ENCODE data around the gene GALM. TPM values are rescaled to one million over a fixed set of nuclear protein-coding genes. Genes with fewer than 3 reads are reported as not detected.
A peak's percentile ranks its signal among the peaks of the same experiment; 100 is the strongest.

Gene GALM
- total RNA-seq, 6 experiments from 2014 or later = 26.2 to 47.9 (median 36.7) TPM

DNA sequence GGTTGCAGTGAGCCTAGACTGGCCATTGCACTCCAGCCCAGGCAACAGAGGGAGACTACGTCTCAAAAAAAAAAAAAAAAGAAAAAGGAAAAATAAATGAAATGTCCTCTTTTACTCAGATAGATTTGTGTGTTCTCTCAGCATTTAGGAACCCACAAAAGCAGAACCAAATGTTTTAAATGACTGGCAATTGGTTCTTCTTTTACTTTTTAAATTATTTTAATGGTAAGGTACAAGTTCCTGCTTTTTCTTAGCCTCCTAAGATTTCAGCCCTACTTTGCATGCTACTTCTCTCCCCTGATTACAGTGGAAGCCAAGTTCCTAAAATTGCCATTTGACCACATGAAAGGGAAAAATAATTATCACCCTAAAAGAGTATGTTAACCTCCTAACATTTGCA lies 61.7 kb downstream of the GALM start:
- Histone ChIP-seq H3K4me3 (no peak overlapping the region), H3K4me1 (peaks cover 0 to 37% (median 7%) of the 10 kb centered on the region in 4 donors), H3K36me3 (peaks cover 0 to 15% (median 7%) of the 10 kb centered on the region in 4 donors), H3K9me3 (no peaks in the 10 kb centered on the region), H3K27ac (no peak overlapping the region), H3K27me3 (no peaks in the 10 kb centered on the region)
- 75% methylated on average over 1 of the region's 1 CpG for WGBS (ENCODE audit: insufficient coverage, low coverage, low lambda C conversion rate, missing lambda C conversion rate)
- intact Hi-C loops (cut with DNase I) = loop anchor here in 1 of 2 donors (10.0 kb wide), 1 partner anchor 133 kb away; no protein-coding TSS in a partner anchor
- no peak for ATAC-seq
- TF ChIP-seq, protein P1, sequence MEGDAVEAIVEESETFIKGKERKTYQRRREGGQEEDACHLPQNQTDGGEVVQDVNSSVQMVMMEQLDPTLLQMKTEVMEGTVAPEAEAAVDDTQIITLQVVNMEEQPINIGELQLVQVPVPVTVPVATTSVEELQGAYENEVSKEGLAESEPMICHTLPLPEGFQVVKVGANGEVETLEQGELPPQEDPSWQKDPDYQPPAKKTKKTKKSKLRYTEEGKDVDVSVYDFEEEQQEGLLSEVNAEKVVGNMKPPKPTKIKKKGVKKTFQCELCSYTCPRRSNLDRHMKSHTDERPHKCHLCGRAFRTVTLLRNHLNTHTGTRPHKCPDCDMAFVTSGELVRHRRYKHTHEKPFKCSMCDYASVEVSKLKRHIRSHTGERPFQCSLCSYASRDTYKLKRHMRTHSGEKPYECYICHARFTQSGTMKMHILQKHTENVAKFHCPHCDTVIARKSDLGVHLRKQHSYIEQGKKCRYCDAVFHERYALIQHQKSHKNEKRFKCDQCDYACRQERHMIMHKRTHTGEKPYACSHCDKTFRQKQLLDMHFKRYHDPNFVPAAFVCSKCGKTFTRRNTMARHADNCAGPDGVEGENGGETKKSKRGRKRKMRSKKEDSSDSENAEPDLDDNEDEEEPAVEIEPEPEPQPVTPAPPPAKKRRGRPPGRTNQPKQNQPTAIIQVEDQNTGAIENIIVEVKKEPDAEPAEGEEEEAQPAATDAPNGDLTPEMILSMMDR (IDR thresholded peaks at IDR 0.05) = no peak
- TF ChIP-seq POLR2A (IDR thresholded peaks at IDR 0.05) = no peak
- no peak for DNase-seq

GRCh38 chr2:38728694-38729093 lies 62.8 kb downstream of the GALM start:
- DNase-seq (no peak), ATAC-seq (no peak)
- TF ChIP-seq, protein P1 (IDR thresholded peaks at IDR 0.05) = no peak
- TF ChIP-seq POLR2A (IDR thresholded peaks at IDR 0.05) = no peak
- Histone ChIP-seq H3K27ac (no peak overlapping the region), H3K27me3 (no peaks in the 10 kb centered on the region), H3K9me3 (no peaks in the 10 kb centered on the region), H3K36me3 (peaks cover 0 to 16% (median 7%) of the 10 kb centered on the region in 4 donors), H3K4me1 (peaks cover 0 to 35% (median 4%) of the 10 kb centered on the region in 4 donors), H3K4me3 (no peak overlapping the region)
- 88% methylated on average over 1 of the region's 2 CpGs for WGBS (ENCODE audit: insufficient coverage, low coverage, low lambda C conversion rate, missing lambda C conversion rate)
- intact Hi-C loops (cut with DNase I) = loop anchor here in 1 of 2 donors (10.0 kb wide), 1 partner anchor 134 kb away; no protein-coding TSS in a partner anchor

GRCh38 chr2:38731090-38731489 lies 65.2 kb downstream of the GALM start:
- Histone ChIP-seq H3K4me1 (peaks cover 0 to 56% (median 13%) of the 10 kb centered on the region in 4 donors), H3K9me3 (no peaks in the 10 kb centered on the region), H3K36me3 (peaks cover 0 to 16% (median 7%) of the 10 kb centered on the region in 4 donors), H3K27ac (peak overlapping the region; percentile 25 to 84 (median 73)), H3K4me3 (no peak overlapping the region), H3K27me3 (no peaks in the 10 kb centered on the region)
- intact Hi-C loops (cut with DNase I) = loop anchor here (10.0 kb wide), 2 partner anchors 146 to 196 kb away; no protein-coding TSS in a partner anchor
- 65% methylated on average over 2 of the region's 7 CpGs for WGBS (ENCODE audit: insufficient coverage, low coverage, low lambda C conversion rate, missing lambda C conversion rate)
- DNase-seq = no peak
- no peak for ATAC-seq
- TF ChIP-seq POLR2A (IDR thresholded peaks at IDR 0.05) = no peak
- TF ChIP-seq, protein P1 (IDR thresholded peaks at IDR 0.05) = no peak

DNA sequence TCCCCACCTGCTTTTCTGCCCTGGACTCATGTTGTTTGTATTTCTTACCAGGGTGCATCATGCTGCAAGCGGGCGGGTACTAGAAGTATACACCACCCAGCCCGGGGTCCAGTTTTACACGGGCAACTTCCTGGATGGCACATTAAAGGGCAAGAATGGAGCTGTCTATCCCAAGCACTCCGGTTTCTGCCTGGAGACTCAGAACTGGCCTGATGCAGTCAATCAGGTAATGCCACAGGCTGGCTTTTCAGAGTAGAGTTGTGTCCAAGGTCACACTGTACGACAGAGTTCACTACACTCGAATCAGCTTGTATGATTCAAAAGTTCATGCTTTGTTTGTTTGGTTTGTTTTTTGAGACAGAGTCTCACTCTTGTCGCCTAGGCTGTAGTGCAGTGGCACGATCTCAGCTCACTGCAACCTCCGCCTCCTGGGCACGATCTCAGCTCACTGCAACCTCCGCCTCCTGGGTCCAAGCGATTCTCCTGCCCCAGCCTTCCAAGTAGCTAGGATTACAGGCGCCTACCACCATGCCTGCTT lies 65.8 kb downstream of the GALM start:
- Histone ChIP-seq H3K9me3 (no peaks in the 10 kb centered on the region), H3K27me3 (no peaks in the 10 kb centered on the region), H3K4me3 (no peak overlapping the region), H3K4me1 (peaks cover 0 to 63% (median 13%) of the 10 kb centered on the region in 4 donors), H3K27ac (peak overlapping the region; percentile 25 to 84 (median 73)), H3K36me3 (peaks cover 0 to 16% (median 7%) of the 10 kb centered on the region in 4 donors)
- DNase-seq (peak; percentile 60 to 83 (median 79)), ATAC-seq (peak; percentile 75 to 87 (median 76))
- no peak for TF ChIP-seq POLR2A (IDR thresholded peaks at IDR 0.05)
- TF ChIP-seq, protein P1 (IDR thresholded peaks at IDR 0.05) = no peak
- WGBS (ENCODE audit: insufficient coverage, low coverage, low lambda C conversion rate, missing lambda C conversion rate) = 29% methylated on average over 12 of the region's 14 CpGs
- intact Hi-C loops (cut with DNase I) = loop anchor here (10.0 kb wide), 2 partner anchors 147 to 197 kb away; no protein-coding TSS in a partner anchor

Measured in right lobe of liver (tissue), 6 donors.